GM19023 (cell line): Measurements from ENCODE around the gene NME9.
"Not testable (repeated sequence)": the region's sequence is repeated elsewhere in the genome, so short reads cannot be mapped to it uniquely, and the experiment has no call there.

Source experiments
- ATAC-seq: cut with Tn5 transposase; IDR thresholded peaks from one replicate; pipeline ENCODE4 v1.9.1; 2021; ENCODE audit warnings: mild to moderate bottlenecking, moderate library complexity; ENCODE audit not compliant: unreplicated experiment

Gene NME9

GRCh38 chr3:138329127-138329983, at the start of gene NME9:
Gene NME9 (minus strand): TSS chr3:138329851. CDS start chr3:138329335, 516 bp downstream.
- ATAC-seq: peak; percentile 71

GRCh38 chr3:138378990-138379389, 49.3 kb upstream of the NME9 start:
- ATAC-seq: no peak

- no peak for ATAC-seq
These were observed 48.7 kb upstream of the NME9 start for GRCh38 chr3:138378331-138378730.

- no peak for ATAC-seq
These were observed 48.2 kb upstream of the NME9 start for GRCh38 chr3:138377804-138378203.

- not testable (repeated sequence) for ATAC-seq
These were observed 47.6 kb upstream of the NME9 start for GRCh38 chr3:138377212-138377611.

- no peak for ATAC-seq
These were observed 47.0 kb upstream of the NME9 start for GRCh38 chr3:138376663-138377062.

- ATAC-seq: no peak
These were observed 45.8 kb upstream of the NME9 start for GRCh38 chr3:138375447-138375846.

GRCh38 chr3:138374573-138375134, 45.0 kb upstream of the NME9 start:
- ATAC-seq: no peak

GRCh38 chr3:138373736-138374094, 44.1 kb upstream of the NME9 start:
- no peak for ATAC-seq

- ATAC-seq: no peak
These were observed 43.6 kb upstream of the NME9 start for GRCh38 chr3:138373087-138373735.

- ATAC-seq: peak; percentile 99
These were observed 41.7 kb upstream of the NME9 start for GRCh38 chr3:138371070-138371965.

GRCh38 chr3:138370321-138370720, 40.7 kb upstream of the NME9 start:
- no peak for ATAC-seq

GRCh38 chr3:138369151-138369900, 39.7 kb upstream of the NME9 start:
- ATAC-seq: no peak

- no peak for ATAC-seq
These were observed 38.3 kb upstream of the NME9 start for GRCh38 chr3:138367911-138368310.

GRCh38 chr3:138367326-138367850, 37.7 kb upstream of the NME9 start:
- no peak for ATAC-seq

GRCh38 chr3:138366006-138366759, 36.5 kb upstream of the NME9 start:
- ATAC-seq: no peak

GRCh38 chr3:138365253-138365555, 35.6 kb upstream of the NME9 start:
- ATAC-seq: no peak

GRCh38 chr3:138364356-138365252, 35.0 kb upstream of the NME9 start:
- no peak for ATAC-seq
